ENCODE results near the gene CCL24. TPM values are rescaled to one million over a fixed set of nuclear protein-coding genes. Genes with fewer than 3 reads are reported as not detected.
"Not testable (repeated sequence)": the region's sequence is repeated elsewhere in the genome, so short reads cannot be mapped to it uniquely, and the experiment has no call there.

Gene CCL24, protein sequence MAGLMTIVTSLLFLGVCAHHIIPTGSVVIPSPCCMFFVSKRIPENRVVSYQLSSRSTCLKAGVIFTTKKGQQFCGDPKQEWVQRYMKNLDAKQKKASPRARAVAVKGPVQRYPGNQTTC
- total RNA-seq, result not detected

DNA sequence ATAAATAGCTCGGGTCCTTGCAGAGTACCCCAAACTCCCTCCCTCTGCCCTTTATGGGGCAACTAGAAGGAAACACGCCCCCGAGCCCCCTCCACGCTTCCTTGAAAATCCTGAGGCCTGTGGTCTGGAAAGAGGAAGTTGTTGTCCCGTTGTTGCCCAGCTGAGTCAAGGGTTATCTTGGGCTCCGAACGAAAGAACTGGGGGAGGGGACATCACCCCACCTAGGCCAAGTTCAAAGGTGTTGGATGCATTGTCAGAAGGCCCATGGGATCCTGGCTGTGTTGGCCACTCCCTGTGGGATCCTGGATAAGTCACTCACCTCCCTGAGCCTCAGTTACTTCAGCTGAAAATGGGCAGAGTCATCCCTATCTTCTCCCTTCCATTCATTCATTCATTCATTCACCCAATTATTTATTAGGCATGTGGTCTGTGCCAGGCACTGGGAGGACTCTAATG lies at the start of gene CCL24:
Gene CCL24 (minus strand): TSS at position 26 of the 456 bp plus-strand sequence. CDS start 91 bp downstream, outside the sequence.
- peaks cover 3% of the 10 kb centered on the region for H3K27me3 Mint-ChIP-seq
- no peaks in the 10 kb centered on the region for H3K36me3 Mint-ChIP-seq (ENCODE audit: low read depth)
- no peak within 1 kb of the TSS for H3K27ac Mint-ChIP-seq
- H3K4me3 Mint-ChIP-seq, result no peak within 1 kb of the TSS
- DNase-seq, result no peak
- no peaks in the 10 kb centered on the region for H3K9me3 Mint-ChIP-seq
- H3K4me1 Mint-ChIP-seq, result no peaks in the 10 kb centered on the region
- POLR2A ChIA-PET, result no interaction called here
- CTCF ChIA-PET, result no interaction called here

DNA sequence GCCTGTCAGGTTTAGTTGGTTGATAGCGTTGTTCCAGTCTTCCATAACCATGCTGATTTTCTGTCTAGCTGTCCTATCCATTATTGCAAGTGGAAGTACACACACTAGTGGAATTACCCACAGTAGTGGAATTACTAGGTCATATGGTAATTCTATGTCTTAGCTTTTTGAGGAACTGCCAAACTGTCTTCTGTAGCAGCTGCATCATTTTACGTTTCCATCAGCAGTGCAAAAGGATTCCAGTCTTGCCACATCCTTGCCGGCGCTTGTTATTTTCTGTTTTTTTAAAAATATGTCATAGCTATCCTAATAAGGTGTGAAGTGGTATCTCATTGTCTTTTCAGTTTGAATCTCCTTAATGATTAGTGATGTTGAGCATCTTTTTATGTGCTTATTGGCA lies 48.0 kb upstream of the CCL24 start:
- CTCF ChIA-PET, result no interaction called here
- H3K4me3 Mint-ChIP-seq, result no peak overlapping the region
- DNase-seq, result no peak
- no peaks in the 10 kb centered on the region for H3K36me3 Mint-ChIP-seq (ENCODE audit: low read depth)
- no peaks in the 10 kb centered on the region for H3K9me3 Mint-ChIP-seq
- no peak overlapping the region for H3K27ac Mint-ChIP-seq
- peaks cover 11% of the 10 kb centered on the region for H3K4me1 Mint-ChIP-seq
- POLR2A ChIA-PET, result interaction anchor here (1.0 kb wide), 1 partner anchor 156 kb away, joined by 3 read pairs; no protein-coding TSS in a partner anchor
- peaks cover 9% of the 10 kb centered on the region for H3K27me3 Mint-ChIP-seq

DNA sequence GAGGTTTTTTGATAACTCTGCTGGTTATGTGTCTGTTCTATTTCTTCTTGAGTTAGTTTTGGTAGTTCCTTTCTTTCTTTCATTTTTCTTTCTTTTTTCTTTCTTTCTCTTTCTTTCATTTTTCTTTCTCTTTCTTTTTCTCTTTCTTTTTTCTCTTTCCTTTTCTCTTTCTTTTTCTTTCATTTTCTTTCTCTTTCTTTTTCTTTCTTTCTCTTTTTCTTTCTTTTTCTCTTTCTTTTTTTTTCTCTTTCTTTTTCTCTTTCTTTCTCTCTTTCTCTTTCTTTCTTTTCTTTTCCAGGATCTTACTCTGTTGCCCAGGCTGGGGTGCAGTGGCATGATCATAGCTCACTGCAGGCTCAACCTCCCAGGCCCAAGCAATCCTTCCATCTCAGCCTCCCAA lies 44.8 kb upstream of the CCL24 start:
- Mint-ChIP-seq H3K4me3 (no peak overlapping the region), H3K27ac (no peak overlapping the region), H3K4me1 (peaks cover 8% of the 10 kb centered on the region), H3K27me3 (peaks cover 1% of the 10 kb centered on the region), H3K9me3 (no peaks in the 10 kb centered on the region), H3K36me3 (ENCODE audit: low read depth) (no peaks in the 10 kb centered on the region)
- DNase-seq, result no peak
- CTCF ChIA-PET, result no interaction called here
- POLR2A ChIA-PET, result no interaction called here

DNA sequence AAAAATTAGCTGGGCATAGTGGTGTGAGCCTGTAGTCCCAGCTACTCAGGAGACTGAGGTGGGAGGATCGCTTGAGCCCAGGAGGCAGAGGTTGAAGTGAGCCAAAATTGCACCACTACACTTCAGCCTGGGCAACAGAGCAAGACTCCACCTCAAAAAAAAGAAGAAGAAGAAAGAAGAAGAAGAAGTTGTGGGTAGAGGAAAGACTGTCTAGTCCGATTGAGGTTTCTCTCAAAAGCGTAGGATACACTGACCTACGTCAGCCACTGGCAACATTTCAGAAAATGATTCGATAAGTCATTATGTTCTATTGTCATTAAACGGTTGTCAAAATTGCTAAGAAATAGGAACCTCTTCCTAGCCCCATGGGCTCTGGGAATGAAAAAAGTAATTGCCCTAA lies 42.9 kb upstream of the CCL24 start:
- no peaks in the 10 kb centered on the region for H3K9me3 Mint-ChIP-seq
- POLR2A ChIA-PET, result no interaction called here
- DNase-seq, result no peak
- CTCF ChIA-PET, result no interaction called here
- H3K36me3 Mint-ChIP-seq (ENCODE audit: low read depth), result no peaks in the 10 kb centered on the region
- peaks cover 8% of the 10 kb centered on the region for H3K4me1 Mint-ChIP-seq
- no peak overlapping the region for H3K4me3 Mint-ChIP-seq
- no peak overlapping the region for H3K27ac Mint-ChIP-seq
- H3K27me3 Mint-ChIP-seq, result no peaks in the 10 kb centered on the region

DNA sequence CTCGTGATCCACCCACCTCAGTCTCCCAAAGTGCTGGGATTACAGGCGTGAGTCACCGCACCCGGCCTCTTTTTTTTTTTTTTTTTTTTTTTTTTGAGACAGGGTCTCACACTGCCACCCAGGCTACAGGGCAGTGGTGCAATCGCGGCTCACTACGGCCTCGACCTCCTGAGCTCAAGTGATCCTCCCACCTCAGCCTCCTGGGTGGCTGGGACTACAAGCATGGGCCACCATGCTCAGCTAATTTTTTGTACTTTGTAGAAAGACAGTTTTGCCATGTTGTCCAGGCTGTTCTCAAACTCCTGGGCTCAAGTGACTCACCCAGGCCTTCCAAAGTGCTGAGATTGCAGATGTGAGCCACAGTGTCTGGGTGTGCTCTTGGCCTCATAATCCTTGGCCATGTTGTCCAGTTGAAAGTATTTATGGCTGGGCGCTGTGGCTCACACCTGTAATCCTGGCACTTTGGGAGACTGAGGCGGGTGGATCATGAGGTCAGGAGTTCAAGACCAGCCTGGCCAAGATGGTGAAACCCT lies 41.3 kb upstream of the CCL24 start:
- DNase-seq; POLR2A ChIA-PET; H3K9me3 Mint-ChIP-seq; H3K27me3 Mint-ChIP-seq; H3K36me3 Mint-ChIP-seq (ENCODE audit: low read depth); H3K27ac Mint-ChIP-seq; H3K4me1 Mint-ChIP-seq; H3K4me3 Mint-ChIP-seq: not testable (repeated sequence)
- CTCF ChIA-PET, result interaction anchor here (0.7 kb wide), 1 partner anchor 76 kb away, joined by 4 read pairs; no protein-coding TSS in a partner anchor

DNA sequence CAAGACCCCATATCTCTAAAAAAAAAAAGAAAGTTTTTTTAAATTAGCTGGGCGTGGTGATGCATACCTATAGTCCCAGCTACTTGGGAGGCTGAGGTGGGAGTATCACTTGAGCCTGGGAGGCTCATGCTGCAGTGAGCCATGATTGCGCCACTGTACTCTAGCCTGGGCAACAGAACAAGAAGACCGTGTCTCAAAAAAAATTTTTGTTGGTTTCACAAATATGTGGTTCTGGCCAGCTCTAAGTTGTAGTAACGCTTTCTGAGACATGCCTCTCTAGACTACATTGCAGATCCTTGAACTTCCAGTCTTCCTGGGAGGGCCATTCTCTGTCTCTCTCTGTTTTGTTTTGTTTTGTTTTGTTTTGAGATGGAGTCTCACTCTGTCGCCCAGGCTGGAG lies 40.6 kb upstream of the CCL24 start:
- no peak overlapping the region for H3K4me3 Mint-ChIP-seq
- H3K4me1 Mint-ChIP-seq, result peaks cover 8% of the 10 kb centered on the region
- POLR2A ChIA-PET, result no interaction called here
- no peak overlapping the region for H3K27ac Mint-ChIP-seq
- DNase-seq, result no peak
- H3K27me3 Mint-ChIP-seq, result no peaks in the 10 kb centered on the region
- CTCF ChIA-PET, result interaction anchor here (0.7 kb wide), 1 partner anchor 75 kb away, joined by 4 read pairs; no protein-coding TSS in a partner anchor
- H3K36me3 Mint-ChIP-seq (ENCODE audit: low read depth), result no peaks in the 10 kb centered on the region
- H3K9me3 Mint-ChIP-seq, result no peaks in the 10 kb centered on the region

DNA sequence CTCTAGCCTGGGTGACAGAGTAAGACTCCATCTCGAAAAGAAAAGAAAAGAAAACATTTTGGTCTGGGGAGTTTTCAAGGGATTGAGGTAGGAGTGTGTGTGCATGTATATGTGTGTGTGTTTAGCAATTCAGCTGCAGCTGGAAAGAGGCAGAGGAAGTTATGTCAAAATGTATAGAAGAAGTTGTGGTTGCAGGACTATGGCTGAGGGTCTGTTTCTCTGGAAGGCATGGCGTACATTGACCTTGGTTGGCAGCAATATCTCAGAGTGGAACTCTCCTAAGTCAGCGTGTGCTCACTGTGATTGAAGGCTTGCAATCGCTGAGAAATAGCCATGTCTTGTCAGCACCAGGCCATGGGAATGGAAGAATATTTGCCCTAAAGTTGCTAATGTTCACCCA lies 36.6 kb upstream of the CCL24 start:
- ChIA-PET POLR2A (no interaction called here), CTCF (no interaction called here)
- Mint-ChIP-seq H3K27ac (no peak overlapping the region), H3K9me3 (no peaks in the 10 kb centered on the region), H3K27me3 (no peaks in the 10 kb centered on the region), H3K4me1 (no peaks in the 10 kb centered on the region), H3K36me3 (ENCODE audit: low read depth) (no peaks in the 10 kb centered on the region), H3K4me3 (no peak overlapping the region)
- no peak for DNase-seq

DNA sequence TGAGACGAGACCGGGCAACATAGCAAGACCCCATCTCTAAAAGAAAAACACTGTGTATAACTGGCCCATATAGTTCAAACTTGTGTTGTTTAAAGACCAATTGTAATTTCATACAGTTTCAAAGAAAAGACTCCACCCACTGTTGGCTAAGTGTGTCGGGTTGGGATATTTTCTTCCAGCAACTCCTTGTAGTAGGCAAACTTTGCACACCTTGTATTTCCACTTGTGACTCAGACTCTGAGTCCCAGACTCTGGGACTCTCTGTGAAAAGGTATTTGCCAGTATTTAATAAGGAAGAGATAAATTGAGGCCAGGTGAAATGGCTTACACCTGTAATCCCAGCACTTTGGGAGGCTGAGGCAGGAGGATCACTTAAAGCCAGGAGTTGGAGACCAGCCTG lies 36.0 kb upstream of the CCL24 start:
- no peak for DNase-seq
- Mint-ChIP-seq H3K36me3 (ENCODE audit: low read depth) (no peaks in the 10 kb centered on the region), H3K4me1 (no peaks in the 10 kb centered on the region), H3K27me3 (no peaks in the 10 kb centered on the region), H3K9me3 (no peaks in the 10 kb centered on the region), H3K4me3 (no peak overlapping the region), H3K27ac (no peak overlapping the region)
- ChIA-PET CTCF (no interaction called here), POLR2A (no interaction called here)

DNA sequence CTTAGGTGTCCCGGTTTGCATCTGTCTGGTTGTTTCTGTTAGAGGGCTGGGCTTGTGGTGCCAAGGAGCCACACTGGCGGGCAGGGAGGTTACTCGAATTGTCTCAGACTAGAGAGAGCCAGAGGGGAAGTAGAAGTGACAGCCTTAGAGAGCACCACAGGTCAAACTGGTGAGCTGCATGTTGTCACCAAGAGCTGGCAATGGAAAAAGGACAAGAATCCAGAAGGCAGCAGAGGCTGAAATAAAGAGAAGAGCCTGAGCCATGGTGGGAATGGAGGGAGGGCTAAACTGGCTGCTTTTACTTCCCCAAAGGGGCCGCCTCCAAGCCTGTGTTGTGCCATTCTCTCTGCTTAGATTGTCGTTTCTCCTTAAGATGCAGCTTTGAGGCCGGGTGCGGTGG lies 34.1 kb upstream of the CCL24 start:
- Mint-ChIP-seq H3K27ac (no peak overlapping the region), H3K9me3 (no peaks in the 10 kb centered on the region), H3K27me3 (no peaks in the 10 kb centered on the region), H3K36me3 (ENCODE audit: low read depth) (no peaks in the 10 kb centered on the region), H3K4me1 (peaks cover 9% of the 10 kb centered on the region), H3K4me3 (no peak overlapping the region)
- ChIA-PET POLR2A (no interaction called here), CTCF (no interaction called here)
- DNase-seq, result no peak

DNA sequence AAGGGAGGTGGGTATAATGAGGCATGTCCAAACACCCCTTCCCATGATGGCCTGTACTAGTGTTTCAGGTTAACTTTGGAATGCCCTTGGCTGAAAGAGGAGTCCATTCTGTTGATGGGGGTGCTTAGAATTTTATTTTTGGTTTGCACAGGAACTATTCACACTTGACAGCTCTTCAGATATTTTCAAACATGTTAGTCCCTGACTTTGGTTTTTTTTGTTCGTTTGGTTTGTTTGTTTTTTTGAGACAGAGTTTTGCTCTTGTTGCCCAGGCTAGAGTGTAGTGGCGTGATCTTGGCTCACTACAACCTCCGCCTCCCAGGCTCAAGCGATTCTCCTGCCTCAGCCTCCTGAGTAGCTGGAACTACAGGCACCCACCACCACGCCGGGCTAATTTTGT lies 31.5 kb upstream of the CCL24 start:
- H3K27ac Mint-ChIP-seq; CTCF ChIA-PET; POLR2A ChIA-PET; H3K9me3 Mint-ChIP-seq; H3K27me3 Mint-ChIP-seq; H3K36me3 Mint-ChIP-seq (ENCODE audit: low read depth); H3K4me3 Mint-ChIP-seq; DNase-seq: not testable (repeated sequence)
- H3K4me1 Mint-ChIP-seq, result peaks cover 13% of the 10 kb centered on the region

DNA sequence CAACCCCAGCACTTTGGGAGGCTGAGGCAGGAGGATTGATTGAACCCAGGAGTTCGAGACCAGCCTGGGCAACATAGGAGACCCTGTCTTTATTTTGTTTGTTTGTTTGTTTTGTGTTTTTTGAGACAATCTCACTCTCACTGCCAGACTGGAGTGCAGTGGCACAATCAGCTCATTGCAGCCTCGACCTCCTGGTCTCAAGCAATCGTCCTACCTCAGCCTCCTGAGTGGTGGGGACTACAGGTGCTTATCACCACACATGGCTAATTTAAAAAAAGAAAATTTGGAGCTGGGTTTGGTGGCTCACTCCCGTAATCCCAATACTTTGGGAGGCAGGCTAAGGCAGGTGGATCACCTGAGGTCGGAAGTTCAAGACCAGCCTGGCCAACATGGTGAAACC lies 30.6 kb upstream of the CCL24 start:
- Mint-ChIP-seq H3K27ac (no peak overlapping the region), H3K27me3 (no peaks in the 10 kb centered on the region), H3K9me3 (no peaks in the 10 kb centered on the region), H3K4me3 (no peak overlapping the region), H3K36me3 (ENCODE audit: low read depth) (no peaks in the 10 kb centered on the region), H3K4me1 (peaks cover 13% of the 10 kb centered on the region)
- DNase-seq, result no peak
- ChIA-PET POLR2A (no interaction called here), CTCF (no interaction called here)

DNA sequence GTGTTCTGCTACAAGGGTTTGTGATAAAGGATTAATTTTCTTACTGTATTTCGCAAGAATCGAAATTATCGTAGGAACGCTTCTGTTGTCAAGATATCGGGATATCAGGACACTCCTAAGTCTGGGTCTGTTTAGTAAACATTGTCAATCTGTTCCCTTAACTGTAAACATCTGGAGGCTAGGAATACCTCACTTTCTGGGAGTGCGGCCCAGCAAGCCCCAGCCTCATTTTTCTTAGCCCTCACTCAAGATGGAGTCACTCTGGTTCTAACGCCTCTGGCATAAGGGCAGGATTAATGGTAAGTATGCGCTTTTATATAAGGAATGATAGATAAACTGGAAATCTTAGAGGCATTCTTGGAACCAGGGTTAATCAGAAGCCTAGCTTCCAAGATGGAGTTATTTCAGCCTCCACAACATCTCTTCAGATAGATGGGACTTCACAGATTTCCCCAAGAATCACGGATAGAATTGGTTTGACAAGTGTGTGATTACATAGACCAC lies 30.1 kb upstream of the CCL24 start:
- CTCF ChIA-PET, result no interaction called here
- no peaks in the 10 kb centered on the region for H3K9me3 Mint-ChIP-seq
- no peak overlapping the region for H3K27ac Mint-ChIP-seq

DNA sequence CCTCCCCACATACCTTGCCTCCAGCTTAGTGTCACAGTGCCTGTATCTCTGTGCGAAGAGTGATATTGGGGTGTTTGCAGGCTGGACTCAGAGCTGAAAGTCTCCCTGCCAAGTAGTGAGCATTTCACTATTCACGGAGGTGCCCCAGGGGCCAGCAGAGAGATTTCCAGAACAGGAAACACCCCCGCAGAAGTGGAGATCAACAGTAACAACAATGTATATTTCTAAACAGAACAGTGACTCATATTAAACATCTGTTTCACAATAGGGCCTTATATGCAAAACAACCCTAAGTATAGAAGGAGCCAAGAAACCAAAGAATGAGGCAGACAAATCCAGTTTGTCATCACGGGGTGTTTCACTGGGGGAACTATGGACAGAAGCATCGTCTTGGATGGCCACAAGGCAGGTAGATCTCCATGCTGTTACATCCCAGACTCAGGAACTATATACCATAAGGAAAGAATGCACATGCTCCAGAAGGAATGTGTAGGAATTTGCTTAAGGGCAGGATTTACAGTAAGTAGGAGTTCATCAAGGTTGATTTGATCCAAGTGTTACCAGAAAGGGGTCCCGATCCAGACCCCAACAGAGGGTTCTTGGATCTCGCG lies 29.3 kb upstream of the CCL24 start:
- CTCF ChIA-PET, result no interaction called here
- Mint-ChIP-seq H3K4me3 (no peak overlapping the region), H3K9me3 (no peaks in the 10 kb centered on the region), H3K36me3 (ENCODE audit: low read depth) (no peaks in the 10 kb centered on the region), H3K4me1 (peaks cover 13% of the 10 kb centered on the region), H3K27ac (peak overlapping the region; percentile 22), H3K27me3 (no peaks in the 10 kb centered on the region)
- POLR2A ChIA-PET, result interaction anchor here (0.9 kb wide), 1 partner anchor 103 kb away, joined by 3 read pairs; no protein-coding TSS in a partner anchor
- DNase-seq, result peak; percentile 37

More for the DNA sequence above, 30.1 kb upstream of the CCL24 start:
- POLR2A ChIA-PET, result no interaction called here
- no peak overlapping the region for H3K4me3 Mint-ChIP-seq
- no peaks in the 10 kb centered on the region for H3K27me3 Mint-ChIP-seq
- peaks cover 13% of the 10 kb centered on the region for H3K4me1 Mint-ChIP-seq
- no peak for DNase-seq
- no peaks in the 10 kb centered on the region for H3K36me3 Mint-ChIP-seq (ENCODE audit: low read depth)

DNA sequence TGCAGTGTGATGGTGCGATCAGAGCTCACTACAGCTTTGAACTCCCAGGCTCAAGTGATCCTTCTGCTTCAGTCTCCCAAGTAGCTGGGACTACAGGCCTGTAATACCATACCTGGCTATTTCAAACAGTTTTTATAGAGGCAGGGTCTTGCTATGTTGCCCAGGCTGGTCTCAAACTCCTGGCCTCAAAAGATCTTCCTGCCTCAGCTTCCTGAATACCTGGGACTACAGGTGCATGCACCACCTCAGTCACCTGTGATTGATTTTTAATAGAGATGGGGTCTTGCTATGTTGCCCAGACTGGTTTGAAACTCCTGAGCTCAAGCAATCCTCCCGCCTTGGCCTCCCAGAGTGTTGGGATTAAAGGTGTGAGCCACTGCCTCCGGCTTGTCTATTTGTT lies 26.4 kb upstream of the CCL24 start:
- no peaks in the 10 kb centered on the region for H3K27me3 Mint-ChIP-seq
- ChIA-PET CTCF (no interaction called here), POLR2A (no interaction called here)
- H3K27ac Mint-ChIP-seq, result no peak overlapping the region
- DNase-seq, result no peak
- H3K36me3 Mint-ChIP-seq (ENCODE audit: low read depth), result no peaks in the 10 kb centered on the region
- peaks cover 13% of the 10 kb centered on the region for H3K4me1 Mint-ChIP-seq
- no peak overlapping the region for H3K4me3 Mint-ChIP-seq
- no peaks in the 10 kb centered on the region for H3K9me3 Mint-ChIP-seq

All from activated CD4-positive, alpha-beta memory T cell treated with anti-CD3 and anti-CD28 coated beads, Interleukin-2, amount 10 ng/mL, durations not matched to agents 7 days and 5 days (primary cell).